Mammary epithelial cell (primary cell): ENCODE data around the gene XKR7.

Source experiments
- CTCF ChIP-seq, 2 donors: IDR thresholded peaks in 1 of 2; conservative IDR thresholded peaks in 1 of 2; 2 replicates each; pipeline ENCODE4 v1.5.1; 2011 to 2012; ENCODE audit warnings: inconsistent platforms in 2 of 2, low read length in 2 of 2, mild to moderate bottlenecking in 2 of 2, control low read depth in 1 of 2, low read depth in 1 of 2; ENCODE audit not compliant: insufficient read depth in 1 of 2; ENCODE audit errors: extremely low read depth in 1 of 2
- EZH2 ChIP-seq: IDR thresholded peaks from 2 replicates; pipeline ENCODE4 v1.6.1; 2012; ENCODE audit warnings: low read length, inconsistent platforms, borderline replicate concordance

DNA sequence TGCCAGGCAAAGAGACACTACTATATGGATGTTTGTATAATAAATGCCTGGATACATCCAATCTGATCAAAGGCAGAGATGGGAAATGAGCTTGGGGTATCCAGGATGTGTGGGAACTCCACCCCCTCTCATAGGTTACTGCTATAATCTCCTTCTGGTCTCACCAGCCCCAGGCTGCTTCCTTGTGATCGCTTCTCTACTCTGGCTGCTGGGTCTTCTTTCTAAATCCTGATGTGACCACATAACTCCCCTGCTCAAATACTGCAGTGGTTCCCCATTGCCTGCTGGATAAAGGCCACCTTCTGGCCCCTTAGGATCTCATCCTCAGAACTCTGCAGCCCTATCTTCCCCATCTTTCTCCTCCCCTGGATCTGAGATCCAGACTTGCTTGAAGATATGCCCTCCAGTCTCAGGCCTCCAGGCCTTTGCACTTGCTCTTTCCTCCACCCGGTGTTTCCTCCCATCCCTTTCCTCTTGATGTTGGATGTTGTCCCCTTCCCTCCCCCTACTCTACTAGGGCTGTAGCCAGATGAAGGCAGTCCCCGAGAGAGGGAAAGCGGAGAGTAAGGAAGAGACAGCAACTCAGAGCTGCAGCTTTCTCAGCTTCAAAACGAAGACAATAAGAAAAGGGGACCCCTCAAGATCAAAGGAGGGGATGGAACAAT lies 828 bp upstream of the XKR7 start:
- TF ChIP-seq CTCF (conservative IDR thresholded peaks at IDR 0.05 in 1 of 2, IDR thresholded peaks at IDR 0.05 in 1 of 2; ENCODE audit: extremely low read depth in 1 of 2, insufficient read depth in 1 of 2, low read depth in 1 of 2, low read length in 2 of 2) = no peak
- TF ChIP-seq EZH2 = no peak
